H1 (cell line): ENCODE measurements around the gene CACNA2D3. TPM values are rescaled to one million over a fixed set of nuclear protein-coding genes. Genes with fewer than 3 reads are reported as not detected.

Experiments used
- CTCF ChIA-PET: fragments of 300-600 bp; sonication (Branson Sonifier 250); formaldehyde crosslinking; loops from one replicate; lab custom pipeline; 2021; ENCODE audit not compliant: partially characterized antibody; lab: Charles Lee
- POLR2A ChIA-PET: fragments of 300-600 bp; sonication (Branson Sonifier 250); formaldehyde crosslinking; loops from one replicate; lab custom pipeline; 2021; ENCODE audit warnings: inconsistent platforms; ENCODE audit not compliant: partially characterized antibody; lab: Charles Lee
- DNase-seq, 2 experiments: peaks; one replicate each; pipeline versions ENCODE4 v3.0.0 to v3.0.0-alpha.2; 2010 to 2022; ENCODE audit warnings: low spot score in 2 of 2, low read depth in 1 of 2, mixed read lengths in 1 of 2
- FAIRE-seq: peaks from 2 replicates; lab custom pipeline; 2011; peaks lifted over from hg19 to GRCh38; lab: Jason Lieb, UNC
- H2AFZ ChIP-seq: 2 replicates; pipeline ENCODE4 v1.8.1; 2012; ENCODE audit warnings: low read length, inconsistent platforms
- H2AK5ac ChIP-seq: 2 replicates; pipeline ENCODE4 v1.6.1; 2013; ENCODE audit warnings: low read depth, low read length
- H2BK120ac ChIP-seq: replicated peaks from 2 replicates; pipeline ENCODE3; 2013; ENCODE audit warnings: low read depth, low read length, inconsistent platforms
- H2BK12ac ChIP-seq: 2 replicates; pipeline ENCODE4 v1.6.1; 2013; ENCODE audit warnings: low read depth, low read length
- H2BK15ac ChIP-seq: 2 replicates; pipeline ENCODE4 v1.6.1; 2013; ENCODE audit warnings: low read length
- H2BK20ac ChIP-seq: 2 replicates; pipeline ENCODE4 v1.6.1; 2013; ENCODE audit warnings: low read length
- H2BK5ac ChIP-seq: 2 replicates; pipeline ENCODE4 v1.6.1; 2013; ENCODE audit warnings: low read depth, low read length
- H3K14ac ChIP-seq: 2 replicates; pipeline ENCODE4 v1.6.1; 2013; ENCODE audit warnings: inconsistent platforms; ENCODE audit not compliant: insufficient read length
- H3K18ac ChIP-seq: 2 replicates; pipeline ENCODE4 v1.6.1; 2013; ENCODE audit warnings: low read length; ENCODE audit errors: extremely low read depth
- H3K23ac ChIP-seq: 2 replicates; pipeline ENCODE4 v1.6.1; 2013; ENCODE audit warnings: inconsistent platforms; ENCODE audit not compliant: insufficient read length
- H3K23me2 ChIP-seq: 2 replicates; pipeline ENCODE4 v1.6.1; 2013; ENCODE audit warnings: low read depth, low read length
- H3K27ac ChIP-seq: 2 replicates; pipeline ENCODE4 v1.6.1; 2011; ENCODE audit warnings: low read depth, low read length, inconsistent platforms
- H3K27me3 ChIP-seq, 4 experiments: replicated peaks in 1 of 4; 1 replicate in 1 of 4; 2 replicates in 3 of 4; pipeline versions ENCODE4 v1.6.1 to v1.8.1; 2011 to 2013; ENCODE audit warnings: low read length in 3 of 4, mild to moderate bottlenecking in 3 of 4, inconsistent platforms in 2 of 4, mixed read lengths in 2 of 4, moderate library complexity in 1 of 4; ENCODE audit not compliant: control insufficient read depth in 3 of 4, insufficient read depth in 3 of 4; ENCODE audit errors: extremely low read depth in 1 of 4
- H3K36me3 ChIP-seq, 4 experiments: 2 replicates each; pipeline versions ENCODE4 v1.6.1 to v1.8.1; 2011 to 2013; ENCODE audit warnings: mild to moderate bottlenecking in 4 of 4, low read length in 3 of 4, moderate library complexity in 2 of 4, control low read depth in 1 of 4, inconsistent platforms in 1 of 4; ENCODE audit not compliant: insufficient read depth in 4 of 4, control insufficient read depth in 2 of 4
- H3K4ac ChIP-seq: replicated peaks from 2 replicates; pipeline ENCODE3; 2013; ENCODE audit warnings: low read length, low read depth, mixed read lengths, inconsistent platforms; ENCODE audit not compliant: insufficient read length
- H3K4me1 ChIP-seq, 4 experiments: replicated peaks in 1 of 4; 1 replicate in 1 of 4; 2 replicates in 3 of 4; pipeline versions ENCODE4 v1.6.1 to v1.8.1; 2011 to 2013; ENCODE audit warnings: low read length in 3 of 4, inconsistent platforms in 2 of 4, mixed read lengths in 1 of 4; ENCODE audit not compliant: insufficient read depth in 4 of 4, control insufficient read depth in 3 of 4
- H3K4me2 ChIP-seq, 2 experiments: 2 replicates each; pipeline versions ENCODE4 v1.6.1 to v1.8.1; 2011 to 2013; ENCODE audit warnings: low read depth in 2 of 2, low read length in 2 of 2, control low read depth in 1 of 2, inconsistent platforms in 1 of 2, mild to moderate bottlenecking in 1 of 2; ENCODE audit not compliant: insufficient read depth in 1 of 2
- H3K4me3 ChIP-seq, 4 experiments: fragments of 200-600, 300-600 bp in 1 of 4; sonication (generic), shearing (Covaris generic), sonication (Bioruptor Twin) in 1 of 4; 2 replicates each; pipeline versions ENCODE4 v1.5.1 to v1.8.1; 2011 to 2016; ENCODE audit warnings: low read length in 4 of 4, low read depth in 3 of 4, control low read depth in 2 of 4, inconsistent platforms in 2 of 4, mild to moderate bottlenecking in 2 of 4, mixed read lengths in 1 of 4, moderate library complexity in 1 of 4; ENCODE audit not compliant: insufficient read depth in 2 of 4; ENCODE audit errors: extremely low read depth in 1 of 4
- H3K56ac ChIP-seq: replicated peaks from 2 replicates; pipeline ENCODE3; 2013; ENCODE audit warnings: low read depth, mild to moderate bottlenecking, mixed read lengths, low read length, inconsistent platforms; ENCODE audit not compliant: insufficient read length
- H3K79me1 ChIP-seq: 2 replicates; pipeline ENCODE4 v1.6.1; 2013; ENCODE audit warnings: low read depth, low read length, control low read depth
- H3K79me2 ChIP-seq, 2 experiments: 2 replicates each; pipeline versions ENCODE4 v1.6.1 to v1.8.1; 2012 to 2013; ENCODE audit warnings: low read length in 2 of 2, mild to moderate bottlenecking in 2 of 2, inconsistent platforms in 1 of 2; ENCODE audit not compliant: insufficient read depth in 2 of 2, control insufficient read depth in 1 of 2
- H3K9ac ChIP-seq, 4 experiments: replicated peaks in 1 of 4; 1 replicate in 1 of 4; 2 replicates in 3 of 4; pipeline versions ENCODE4 v1.6.1 to v1.8.1; 2011 to 2013; ENCODE audit warnings: low read depth in 3 of 4, low read length in 3 of 4, control low read depth in 2 of 4, mild to moderate bottlenecking in 2 of 4, moderate library complexity in 2 of 4, inconsistent platforms in 1 of 4; ENCODE audit errors: extremely low read depth in 1 of 4
- H3K9me3 ChIP-seq, 2 experiments: 2 replicates each; pipeline versions ENCODE4 v1.6.1 to v1.8.1; 2012 to 2013; ENCODE audit warnings: mild to moderate bottlenecking in 2 of 2, moderate library complexity in 2 of 2, control low read depth in 1 of 2, inconsistent platforms in 1 of 2, low read depth in 1 of 2, low read length in 1 of 2, mixed read lengths in 1 of 2; ENCODE audit not compliant: insufficient read depth in 2 of 2
- H4K20me1 ChIP-seq, 2 experiments: replicated peaks in 1 of 2; 2 replicates each; pipeline versions ENCODE3 to v1.8.1; 2011 to 2013; ENCODE audit warnings: inconsistent platforms in 2 of 2, low read length in 2 of 2, mild to moderate bottlenecking in 1 of 2; ENCODE audit not compliant: insufficient read depth in 2 of 2, control insufficient read depth in 1 of 2
- H4K5ac ChIP-seq: 2 replicates; pipeline ENCODE4 v1.6.1; 2013; ENCODE audit warnings: low read length, low read depth, mixed read lengths, inconsistent platforms; ENCODE audit not compliant: insufficient read length
- H4K8ac ChIP-seq: 2 replicates; pipeline ENCODE4 v1.8.0; 2013; ENCODE audit warnings: mild to moderate bottlenecking, moderate library complexity, low read length, inconsistent platforms; ENCODE audit not compliant: insufficient read depth; ENCODE audit errors: extremely low read depth
- H4K91ac ChIP-seq: replicated peaks from 2 replicates; pipeline ENCODE3; 2013; ENCODE audit warnings: low read length, mixed read lengths, inconsistent platforms; ENCODE audit not compliant: insufficient read length
- CHD1 ChIP-seq: IDR thresholded peaks from 2 replicates; pipeline ENCODE4 v1.6.1; 2012; ENCODE audit warnings: low read depth, low read length, improper control_type of control experiment
- CREB1 ChIP-seq: IDR thresholded peaks from 2 replicates; pipeline ENCODE4 v1.6.1; 2012; ENCODE audit warnings: inconsistent platforms
- EGR1 ChIP-seq: IDR thresholded peaks from 2 replicates; pipeline ENCODE4 v1.6.1; 2011; ENCODE audit warnings: low read depth, low read length, borderline replicate concordance
- GTF2F1 ChIP-seq: IDR thresholded peaks from 2 replicates; pipeline ENCODE4 v1.6.1; 2012; ENCODE audit warnings: low read depth, low read length, improper control_type of control experiment, borderline replicate concordance
- KDM5A ChIP-seq: fragments of 200-600 bp; IDR thresholded peaks from 2 replicates; pipeline ENCODE4 v1.7.1; 2012; ENCODE audit warnings: mild to moderate bottlenecking, low read length, inconsistent platforms, mixed read lengths
- PHF8 ChIP-seq: fragments of 200-600 bp; sonication (generic); conservative IDR thresholded peaks from 2 replicates; pipeline ENCODE4 v1.7.1; 2012; ENCODE audit warnings: low read depth, mild to moderate bottlenecking, inconsistent platforms, low read length, moderate library complexity
- POU5F1 ChIP-seq: IDR thresholded peaks from 2 replicates; pipeline ENCODE4 v1.6.1; 2011; ENCODE audit warnings: low read depth, mild to moderate bottlenecking, low read length, moderate library complexity
- RBBP5 ChIP-seq: IDR thresholded peaks from 2 replicates; pipeline ENCODE4 v1.7.1; 2012; ENCODE audit warnings: low read depth, mild to moderate bottlenecking, inconsistent platforms, low read length, moderate library complexity, borderline replicate concordance
- RFX5 ChIP-seq: IDR thresholded peaks from 2 replicates; pipeline ENCODE4 v1.6.1; 2011; ENCODE audit warnings: low read depth, low read length, improper control_type of control experiment, borderline replicate concordance
- RNF2 ChIP-seq: fragments of 200-900, 300-1000 bp; sonication (generic); IDR thresholded peaks from 2 replicates; pipeline ENCODE4 v1.7.1; 2016; ENCODE audit warnings: borderline replicate concordance, low read depth, mild to moderate bottlenecking, antibody characterized with exemption, low read length; ENCODE audit not compliant: poor library complexity, severe bottlenecking; ENCODE audit errors: missing control alignments
- SIX5 ChIP-seq: IDR thresholded peaks from 2 replicates; pipeline ENCODE4 v1.6.1; 2011; ENCODE audit warnings: mild to moderate bottlenecking, low read depth, low read length
- TBP ChIP-seq: IDR thresholded peaks from 2 replicates; pipeline ENCODE4 v1.6.1; 2011; ENCODE audit warnings: low read depth, low read length, improper control_type of control experiment
- TEAD4 ChIP-seq: IDR thresholded peaks from 2 replicates; pipeline ENCODE4 v1.6.1; 2012; ENCODE audit warnings: low read depth, low read length, inconsistent platforms, mixed read lengths
- WGBS, 2 experiments: shearing (Covaris generic) in 1 of 2; methylation state at CpG; one replicate each; pipeline versions ENCODE4 v1.1.6 to v1.1.7; 2013 to 2015; ENCODE audit warnings: low lambda C conversion rate in 2 of 2, mixed read lengths in 2 of 2, inconsistent platforms in 1 of 2, low coverage in 1 of 2, missing lambda C conversion rate in 1 of 2; ENCODE audit not compliant: insufficient replicate concordance in 2 of 2, insufficient coverage in 1 of 2, insufficient read length in 1 of 2; ENCODE audit errors: extremely low coverage in 1 of 2, missing lambda C conversion rate in 1 of 2; 5-methylcytosine and 5-hydroxymethylcytosine counted together
- polyA plus RNA-seq, 7 experiments: library from polyadenylated mRNA; depleted of rRNA in 3 of 7; stranded (reverse) in 5 of 7; unstranded in 2 of 7; fragments of >200 nt in 5 of 7; fragments of 200-250 nt in 2 of 7; gene quantifications; 1 replicate in 5 of 7; 2 replicates in 1 of 7; 4 replicates in 1 of 7; pipeline versions ENCODE4 v1.2.1 to v1.2.3, GENCODE V29; 2011 to 2013; ENCODE audit warnings: missing spikeins in 2 of 7, mixed read lengths in 2 of 7
- total RNA-seq: library from RNA; stranded (reverse); fragmentation: NEBNext Ultra II Directional; extraction: Animal tissue kit (Norgen Biotek cat#: 25700); gene quantifications from 2 replicates; pipeline ENCODE4 v1.2.1, GENCODE V29; 2021

CACNA2D3 gene
- total and polyA plus RNA-seq, 2 of the 8 experiments (the other 6 are each of a cell fraction or from before 2014, with no cell fraction given): 1.5 to 1.8 TPM

- H3K79me1 ChIP-seq: no peaks in the 10 kb centered on the region
- H2BK120ac ChIP-seq: no peak overlapping the region
- H2BK12ac ChIP-seq: no peak overlapping the region
- no peaks in the 10 kb centered on the region for H3K23me2 ChIP-seq
- no peak overlapping the region for H2BK20ac ChIP-seq
- no peak overlapping the region for H3K4me3 ChIP-seq
- H3K18ac ChIP-seq: no peak overlapping the region
- H3K27me3 ChIP-seq: no peaks in the 10 kb centered on the region
- no peaks in the 10 kb centered on the region for H4K20me1 ChIP-seq
- ChIA-PET CTCF (interaction anchor here (1.3 kb wide), 1 partner anchor 11 kb away, joined by 4 read pairs; no protein-coding TSS in a partner anchor), POLR2A (no interaction called here)
- H2AK5ac ChIP-seq: no peak overlapping the region
- no peaks in the 10 kb centered on the region for H3K36me3 ChIP-seq
- no peak overlapping the region for H4K8ac ChIP-seq
- FAIRE-seq: no peak
- no peak overlapping the region for H3K14ac ChIP-seq
- no peak overlapping the region for H3K27ac ChIP-seq
- no peak overlapping the region for H3K56ac ChIP-seq
- no peaks in the 10 kb centered on the region for H3K79me2 ChIP-seq
- H3K4me1 ChIP-seq: no peaks in the 10 kb centered on the region; a peak in 1 of 7 replicates
- no peak overlapping the region for H4K5ac ChIP-seq
- H3K23ac ChIP-seq: no peak overlapping the region
- WGBS, 2 experiments: 100% methylated on average over 1 of the region's 1 CpG; no CpG with 5 or more reads in 1 of the 2 experiments
- no peaks in the 10 kb centered on the region for H3K9me3 ChIP-seq
- no peak overlapping the region for H3K4ac ChIP-seq
- TF ChIP-seq EGR1 (no peak), RNF2 (no peak), CREB1 (no peak), RFX5 (no peak), PHF8 (no peak), TEAD4 (no peak), SIX5 (no peak), RBBP5 (no peak), CHD1 (no peak), POU5F1 (no peak), TBP (no peak), KDM5A (no peak), GTF2F1 (no peak)
- no peak overlapping the region for H4K91ac ChIP-seq
- H3K9ac ChIP-seq: no peak overlapping the region
- no peak overlapping the region for H2BK15ac ChIP-seq
- no peak overlapping the region for H2AFZ ChIP-seq
- H3K4me2 ChIP-seq: no peak overlapping the region
- H2BK5ac ChIP-seq: no peak overlapping the region
- no peak for DNase-seq
Measured at GRCh38 chr3:54746722-54747121, 624.4 kb downstream of the CACNA2D3 start.
